Calu3 (cell line): Measurements from ENCODE around the gene TMEM150C. TPM values are rescaled to one million over a fixed set of nuclear protein-coding genes. Genes with fewer than 3 reads are reported as not detected.

Experiments
- BruUV-seq: library from RNA; stranded (reverse); fragments of 400-500 nt; replicated peaks from 2 replicates; lab custom pipeline; 2021; lab: Mats Ljungman, UMichigan
- CTCF ChIA-PET: fragments of 300-600 bp; sonication (Branson Sonifier 250); formaldehyde crosslinking; loops from one replicate; lab custom pipeline; 2022; ENCODE audit warnings: antibody characterized with exemption; lab: Charles Lee
- DNase-seq: peaks from one replicate; pipeline ENCODE4 v3.0.0; 2022
- H3K27ac Mint-ChIP-seq: one replicate; pipeline ENCODE4 v1.8.0; 2022; ENCODE audit warnings: mixed read lengths; ENCODE audit not compliant: unreplicated experiment
- H3K27me3 Mint-ChIP-seq: one replicate; pipeline ENCODE4 v1.8.0; 2022; ENCODE audit warnings: mixed read lengths; ENCODE audit not compliant: unreplicated experiment
- H3K36me3 Mint-ChIP-seq: one replicate; pipeline ENCODE4 v1.8.0; 2022; ENCODE audit warnings: mild to moderate bottlenecking, moderate library complexity, mixed read lengths; ENCODE audit not compliant: insufficient read depth, unreplicated experiment
- H3K4me1 Mint-ChIP-seq: one replicate; pipeline ENCODE4 v1.8.0; 2022; ENCODE audit warnings: mild to moderate bottlenecking, low read depth, mixed read lengths; ENCODE audit not compliant: unreplicated experiment
- H3K4me3 Mint-ChIP-seq: one replicate; pipeline ENCODE4 v1.8.0; 2022; ENCODE audit warnings: mild to moderate bottlenecking, low read depth, moderate library complexity, mixed read lengths; ENCODE audit not compliant: unreplicated experiment
- H3K9me3 Mint-ChIP-seq: one replicate; pipeline ENCODE4 v1.8.0; 2022; ENCODE audit warnings: low read depth, mixed read lengths; ENCODE audit not compliant: unreplicated experiment
- intact Hi-C: fragments of 100-400 bp; cut with micrococcal nuclease; formaldehyde crosslinking; loops from one replicate; pipeline ENCODE4 v1.10.0; 2022; ENCODE audit not compliant: unreplicated experiment
- total RNA-seq: library from RNA; stranded (reverse); gene quantifications from 2 replicates; pipeline ENCODE4 v1.2.3, GENCODE V29; 2022
- TF ChIP-seq, protein P1 (sequence below): fragments of 200-600 bp; IDR thresholded peaks from one replicate; pipeline ENCODE4 v1.8.0; 2022; ENCODE audit warnings: antibody characterized with exemption; ENCODE audit not compliant: unreplicated experiment

Gene TMEM150C
- total RNA-seq, 1 experiment from 2014 or later: 1.4 TPM

DNA sequence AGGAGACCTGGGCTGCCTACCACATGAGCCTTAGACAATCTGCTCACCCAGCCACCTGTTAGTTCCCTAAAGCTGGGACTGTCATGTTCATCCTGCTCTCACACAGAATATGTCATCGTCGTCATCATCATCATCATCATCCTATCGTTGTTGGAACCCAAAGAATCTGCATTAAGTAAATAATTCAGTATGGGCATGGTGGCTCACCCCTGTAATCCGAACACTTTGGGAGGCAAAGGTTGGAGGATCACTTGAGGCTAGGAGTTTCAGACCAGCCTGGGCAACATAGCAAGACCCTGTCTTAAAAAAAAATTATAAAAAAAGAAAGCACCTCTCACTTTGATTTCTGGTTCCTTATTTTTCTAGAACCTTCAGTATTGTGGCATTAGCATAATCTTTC lies 125.0 kb downstream of the TMEM150C start:
- peaks cover 21% of the 10 kb centered on the region for H3K36me3 Mint-ChIP-seq
- intact Hi-C loops: no loop called here
- TF ChIP-seq, protein P1, sequence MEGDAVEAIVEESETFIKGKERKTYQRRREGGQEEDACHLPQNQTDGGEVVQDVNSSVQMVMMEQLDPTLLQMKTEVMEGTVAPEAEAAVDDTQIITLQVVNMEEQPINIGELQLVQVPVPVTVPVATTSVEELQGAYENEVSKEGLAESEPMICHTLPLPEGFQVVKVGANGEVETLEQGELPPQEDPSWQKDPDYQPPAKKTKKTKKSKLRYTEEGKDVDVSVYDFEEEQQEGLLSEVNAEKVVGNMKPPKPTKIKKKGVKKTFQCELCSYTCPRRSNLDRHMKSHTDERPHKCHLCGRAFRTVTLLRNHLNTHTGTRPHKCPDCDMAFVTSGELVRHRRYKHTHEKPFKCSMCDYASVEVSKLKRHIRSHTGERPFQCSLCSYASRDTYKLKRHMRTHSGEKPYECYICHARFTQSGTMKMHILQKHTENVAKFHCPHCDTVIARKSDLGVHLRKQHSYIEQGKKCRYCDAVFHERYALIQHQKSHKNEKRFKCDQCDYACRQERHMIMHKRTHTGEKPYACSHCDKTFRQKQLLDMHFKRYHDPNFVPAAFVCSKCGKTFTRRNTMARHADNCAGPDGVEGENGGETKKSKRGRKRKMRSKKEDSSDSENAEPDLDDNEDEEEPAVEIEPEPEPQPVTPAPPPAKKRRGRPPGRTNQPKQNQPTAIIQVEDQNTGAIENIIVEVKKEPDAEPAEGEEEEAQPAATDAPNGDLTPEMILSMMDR: no peak
- no peaks in the 10 kb centered on the region for H3K9me3 Mint-ChIP-seq
- CTCF ChIA-PET: no interaction called here
- no peaks in the 10 kb centered on the region for H3K27me3 Mint-ChIP-seq
- no peak for DNase-seq
- H3K4me3 Mint-ChIP-seq: no peak overlapping the region
- no peak overlapping the region for H3K27ac Mint-ChIP-seq
- peaks cover 35% of the 10 kb centered on the region for H3K4me1 Mint-ChIP-seq
- BruUV-seq: no TSS peak

DNA sequence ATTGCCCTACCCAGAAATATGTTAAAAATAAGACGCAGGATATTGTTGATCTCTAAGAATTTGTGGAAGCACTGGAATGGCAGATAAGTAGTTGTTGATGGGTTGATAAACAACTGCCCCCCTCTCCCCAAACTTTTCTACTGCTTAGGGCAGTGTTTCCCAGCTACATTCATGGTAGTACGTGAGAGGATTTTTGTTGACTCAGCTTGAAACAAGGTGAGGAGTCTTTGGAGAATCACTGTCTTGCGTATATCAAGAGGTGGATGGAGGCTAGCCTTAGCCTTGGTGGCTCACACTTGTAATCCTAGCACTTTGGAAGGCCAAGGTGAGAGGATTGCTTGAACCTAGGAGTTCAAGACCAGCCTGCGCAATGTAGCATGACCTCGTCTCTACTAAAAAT lies 125.7 kb downstream of the TMEM150C start:
- H3K27ac Mint-ChIP-seq: no peak overlapping the region
- intact Hi-C loops: no loop called here
- peaks cover 27% of the 10 kb centered on the region for H3K36me3 Mint-ChIP-seq

DNA sequence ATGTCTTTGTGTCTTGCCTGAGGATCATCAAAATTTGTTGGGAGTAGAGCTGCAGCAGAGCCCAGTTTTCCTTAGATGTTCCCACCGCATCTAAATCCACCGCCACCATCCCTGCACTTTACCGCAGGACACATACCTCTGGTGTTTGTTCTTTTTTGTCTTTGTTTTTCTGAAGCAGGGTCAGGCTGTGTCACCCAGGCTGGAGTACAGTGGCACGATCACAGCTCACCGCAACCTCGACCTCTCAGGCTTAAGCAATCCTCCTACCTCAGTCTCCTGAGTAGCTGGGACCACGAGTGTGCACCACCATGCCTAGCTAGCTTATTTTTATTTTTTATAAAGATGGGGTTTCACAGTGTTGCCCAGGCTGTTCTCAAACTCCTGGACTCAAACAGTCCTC lies 126.8 kb downstream of the TMEM150C start:
- H3K4me3 Mint-ChIP-seq: no peak overlapping the region
- CTCF ChIA-PET: interaction anchor here (0.6 kb wide), 1 partner anchor 835 kb away, joined by 3 read pairs; no protein-coding TSS in a partner anchor
- DNase-seq: no peak
- H3K36me3 Mint-ChIP-seq: peaks cover 39% of the 10 kb centered on the region
- peaks cover 22% of the 10 kb centered on the region for H3K4me1 Mint-ChIP-seq
- no peaks in the 10 kb centered on the region for H3K27me3 Mint-ChIP-seq
- no peak overlapping the region for H3K27ac Mint-ChIP-seq
- no TSS peak for BruUV-seq
- no peaks in the 10 kb centered on the region for H3K9me3 Mint-ChIP-seq
- TF ChIP-seq, protein P1: no peak
- intact Hi-C loops: no loop called here

More for the DNA sequence above, 125.7 kb downstream of the TMEM150C start:
- CTCF ChIA-PET: no interaction called here
- Mint-ChIP-seq H3K9me3 (no peaks in the 10 kb centered on the region), H3K4me3 (no peak overlapping the region), H3K27me3 (no peaks in the 10 kb centered on the region), H3K4me1 (peaks cover 33% of the 10 kb centered on the region)
- no TSS peak for BruUV-seq
- DNase-seq: no peak
- TF ChIP-seq, protein P1: no peak

DNA sequence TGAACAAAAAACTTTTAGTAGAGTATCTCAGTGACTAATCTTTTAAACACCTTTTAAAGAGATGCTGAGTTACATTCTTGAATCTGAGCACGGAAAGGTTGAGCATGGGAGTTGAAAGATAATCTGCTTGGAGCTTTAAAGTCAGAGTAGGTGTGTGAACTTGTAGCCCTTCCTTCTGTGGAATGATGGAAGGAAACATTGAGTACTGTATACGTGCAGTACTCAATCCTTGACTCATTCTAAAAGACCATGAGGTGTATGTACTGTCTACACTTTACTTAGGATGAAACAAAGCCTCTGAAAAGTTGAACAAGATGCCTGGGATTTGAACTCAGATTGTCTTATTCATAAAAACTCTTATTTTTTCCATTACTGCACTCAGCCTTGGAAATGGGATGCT lies 128.0 kb downstream of the TMEM150C start:
- no TSS peak for BruUV-seq
- peaks cover 13% of the 10 kb centered on the region for H3K4me1 Mint-ChIP-seq
- H3K27ac Mint-ChIP-seq: no peak overlapping the region
- peaks cover 45% of the 10 kb centered on the region for H3K36me3 Mint-ChIP-seq
- DNase-seq: no peak
- H3K4me3 Mint-ChIP-seq: no peak overlapping the region
- CTCF ChIA-PET: no interaction called here
- intact Hi-C loops: no loop called here
- no peaks in the 10 kb centered on the region for H3K9me3 Mint-ChIP-seq
- peaks cover 9% of the 10 kb centered on the region for H3K27me3 Mint-ChIP-seq
- TF ChIP-seq, protein P1: no peak

Other genes starting within 250 kb of the TMEM150C start
- 241 and 272 TPM in 2 replicates for gene HNRNPD, start 188.0 kb downstream of the TMEM150C start, total RNA-seq
- 180 and 198 TPM in 2 replicates for gene HNRNPDL, start 131.5 kb downstream of the TMEM150C start, total RNA-seq
- gene ENOPH1, start 131.4 kb downstream of the TMEM150C start, total RNA-seq: 43.3 and 43.6 TPM in 2 replicates
- gene SCD5, start 236.8 kb upstream of the TMEM150C start, total RNA-seq: 13.9 and 16.3 TPM in 2 replicates